HG02884 (cell line): ENCODE data around the gene ANK3.

Experiments used
- ATAC-seq: cut with Tn5 transposase; IDR thresholded peaks from one replicate; pipeline ENCODE4 v1.9.1; 2021; ENCODE audit warnings: mild to moderate bottlenecking, moderate library complexity; ENCODE audit not compliant: unreplicated experiment

Gene ANK3

DNA sequence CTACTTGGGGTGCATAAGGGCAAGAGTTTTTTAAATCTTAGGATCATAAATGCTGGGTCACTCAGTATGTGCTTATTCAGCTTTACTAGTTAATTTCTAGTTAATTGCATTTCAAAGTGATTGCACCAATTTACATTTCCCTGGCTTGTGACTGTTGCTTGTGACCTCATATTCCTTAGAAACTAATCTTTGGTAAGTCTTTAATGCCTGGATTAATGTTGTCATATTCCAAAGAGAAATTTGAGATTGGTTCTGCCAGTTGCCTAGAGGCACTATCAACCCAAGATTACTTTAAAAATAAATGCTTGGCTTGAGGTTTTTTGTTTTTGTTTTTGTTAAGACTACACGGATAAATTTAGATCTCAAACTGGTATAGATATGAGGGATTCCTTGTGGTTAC lies 103.1 kb downstream of the ANK3 start:
- no peak for ATAC-seq

DNA sequence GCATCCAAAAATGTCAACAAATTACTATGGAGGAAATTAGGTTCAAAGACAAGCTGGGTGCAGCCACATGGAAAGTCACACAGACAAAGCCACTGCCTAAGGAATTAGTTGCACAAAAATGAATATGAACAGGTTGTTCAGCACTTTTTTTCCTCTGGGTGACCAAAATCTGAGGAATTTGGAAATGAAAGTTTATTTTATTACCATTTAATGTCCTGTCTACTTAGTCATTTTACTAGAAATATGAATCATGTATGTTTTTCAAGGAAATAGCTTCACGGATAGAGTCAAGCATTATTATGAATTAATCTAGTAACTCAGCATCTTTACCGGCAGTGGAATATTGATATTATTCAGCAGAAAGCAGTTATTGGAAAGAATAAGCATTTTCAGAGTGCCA lies 106.3 kb downstream of the ANK3 start:
- no peak for ATAC-seq

DNA sequence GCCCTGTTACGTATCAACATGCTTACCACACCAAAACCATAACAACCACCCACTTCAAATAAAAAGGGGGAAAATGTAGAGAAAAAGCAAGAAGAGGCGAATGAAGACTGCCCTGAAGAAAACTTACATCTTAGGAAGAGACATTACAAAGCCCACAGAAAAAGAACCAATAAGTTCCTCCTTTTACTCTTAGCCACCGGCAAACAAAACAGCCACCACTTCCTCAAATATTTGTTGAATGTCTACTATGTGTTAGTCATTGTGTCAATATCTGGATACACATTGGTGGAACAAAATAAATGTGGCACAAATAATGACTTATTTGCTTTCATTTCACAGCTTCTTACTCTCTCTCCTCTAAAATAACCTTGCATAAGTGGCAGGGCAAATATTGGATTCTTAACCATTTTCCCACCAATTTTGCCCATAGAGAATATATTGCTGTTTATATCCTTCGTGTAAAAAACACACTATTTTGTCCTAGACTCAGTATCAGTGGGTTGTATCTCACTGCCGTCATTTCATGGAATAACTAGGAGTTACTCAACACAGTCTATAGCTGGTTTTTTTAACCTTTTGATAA lies 106.8 kb downstream of the ANK3 start:
- no peak for ATAC-seq

DNA sequence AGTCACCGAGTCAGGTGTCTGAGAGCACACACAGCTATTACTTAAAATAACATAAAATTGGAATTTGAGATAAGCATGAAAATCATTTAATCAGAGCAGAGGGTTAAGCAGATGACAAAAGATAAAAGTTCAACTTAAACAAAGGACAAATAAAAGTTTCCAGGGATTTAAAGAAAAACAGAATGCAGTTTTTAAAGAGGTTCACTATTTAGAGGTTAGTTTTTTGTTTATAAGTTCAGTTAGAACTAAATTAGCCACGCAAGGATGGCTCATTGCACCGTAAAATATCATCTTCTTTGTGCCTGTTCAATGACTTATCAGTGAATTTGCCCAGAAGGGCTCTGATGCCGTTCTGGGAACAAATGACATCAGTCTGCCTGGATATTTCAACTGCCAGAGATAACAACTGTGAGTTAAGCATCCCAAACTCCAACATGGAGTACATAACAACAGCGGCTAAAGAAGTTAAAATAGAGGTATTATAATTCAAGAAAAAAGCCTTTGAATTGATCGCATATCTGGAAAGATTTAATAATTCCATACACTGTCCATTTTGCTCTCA lies 107.8 kb downstream of the ANK3 start:
- no peak for ATAC-seq

DNA sequence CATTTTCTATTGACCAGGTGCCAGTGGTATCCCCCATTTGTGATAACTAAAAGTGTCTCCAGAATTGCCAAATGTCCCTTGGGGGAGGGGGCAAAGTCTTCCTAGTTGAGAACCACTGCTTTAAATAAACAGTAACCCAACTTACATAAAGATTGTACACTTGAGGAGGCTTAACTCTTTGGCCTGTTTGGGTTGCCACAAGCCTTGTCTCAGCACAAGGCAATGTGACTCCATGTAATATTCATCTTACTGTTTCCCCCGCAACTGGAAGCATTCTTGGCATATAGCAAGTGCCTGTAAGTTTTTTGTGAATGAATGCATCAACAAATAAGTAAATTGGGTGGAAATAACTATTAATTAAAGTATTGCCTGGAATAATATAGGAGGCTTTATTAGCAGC lies 108.3 kb downstream of the ANK3 start:
- ATAC-seq, result no peak

DNA sequence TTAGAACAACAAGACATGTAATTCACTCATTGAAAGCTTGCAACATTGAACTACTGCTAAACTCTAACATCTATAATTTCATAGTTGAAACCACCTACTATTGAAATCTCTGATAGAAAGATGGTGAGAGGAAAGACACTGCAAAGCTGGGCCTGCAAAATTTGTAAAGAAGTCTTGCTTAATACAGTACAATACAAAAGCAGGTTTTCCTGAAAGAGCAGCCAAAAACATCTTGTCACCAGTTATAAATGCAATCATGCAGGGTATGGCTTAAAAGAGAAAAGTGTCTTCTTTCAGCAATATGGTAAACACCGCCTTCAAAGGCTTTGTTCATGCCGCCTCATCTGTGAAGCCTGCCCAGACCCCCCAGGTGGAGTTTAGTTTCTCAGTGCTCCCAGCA lies 109.2 kb downstream of the ANK3 start:
- ATAC-seq, result no peak

DNA sequence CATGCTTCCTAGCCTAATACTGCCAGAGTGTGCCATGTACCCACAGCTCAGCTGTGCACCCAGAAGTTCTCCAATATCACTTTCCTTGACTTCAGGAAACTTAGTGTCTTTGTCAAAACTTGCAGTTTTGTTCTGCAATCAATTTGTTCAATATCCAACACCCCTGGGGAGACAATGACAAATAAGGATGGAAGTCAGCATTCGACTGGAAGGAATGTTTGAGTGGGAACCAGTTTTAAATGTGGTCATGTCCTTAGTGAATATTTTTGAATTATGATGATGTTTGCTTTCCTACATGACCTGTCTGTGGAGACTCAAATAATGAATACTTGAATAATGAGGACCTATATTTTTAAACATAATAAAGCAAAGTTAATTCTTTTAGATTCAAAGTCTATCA lies 112.0 kb downstream of the ANK3 start:
- ATAC-seq, result no peak

DNA sequence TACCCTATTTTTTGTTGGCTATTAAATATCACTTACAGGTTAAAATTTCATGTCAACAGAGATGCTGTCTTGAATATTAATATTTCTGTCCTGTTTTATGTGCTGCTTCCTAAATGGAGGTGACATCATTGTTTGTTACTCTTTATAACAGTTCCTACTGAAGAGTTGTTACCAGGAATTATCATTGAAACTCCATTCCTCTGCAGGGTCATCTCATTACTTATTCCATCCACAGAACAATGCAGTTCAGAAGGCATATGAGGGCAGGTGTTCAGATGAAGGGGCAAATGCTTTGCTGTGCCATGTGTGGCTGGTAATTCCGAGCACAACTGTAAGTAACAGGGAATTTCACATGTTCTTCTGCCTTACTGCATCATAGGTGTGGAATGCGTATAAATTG lies 113.4 kb downstream of the ANK3 start:
- ATAC-seq, result no peak

DNA sequence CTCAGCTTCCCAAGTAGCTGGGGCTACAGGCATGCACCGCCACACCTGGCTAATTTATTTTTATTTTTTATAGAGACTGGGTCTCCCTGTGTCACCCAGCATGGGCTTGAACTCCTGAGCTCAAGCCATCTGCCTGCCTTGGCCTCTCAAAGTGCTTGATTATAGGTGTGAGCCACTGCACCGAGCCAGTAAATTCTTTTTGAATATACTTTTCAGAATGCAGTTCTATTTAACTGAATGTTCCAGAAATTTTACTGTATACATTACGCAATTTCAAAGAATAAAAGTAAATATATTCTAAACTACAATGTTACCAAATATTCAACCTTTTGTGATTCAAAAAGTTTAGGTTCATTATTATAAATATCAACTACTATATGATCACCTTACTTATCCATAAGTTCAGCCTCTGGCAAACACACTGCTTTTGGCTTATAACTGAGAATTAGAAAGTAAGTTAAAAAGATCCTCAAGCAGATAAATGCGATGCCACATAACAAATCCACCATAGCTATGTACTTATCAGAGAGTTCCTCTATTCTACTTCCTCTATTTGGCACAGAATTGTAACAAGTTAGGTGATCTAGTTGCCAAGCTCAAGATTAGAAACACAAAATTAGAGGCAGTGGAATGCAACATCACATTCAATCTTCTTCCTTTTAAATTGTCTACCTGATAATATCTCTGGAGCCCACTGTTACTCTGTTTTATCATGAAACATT lies 118.2 kb downstream of the ANK3 start:
- no peak for ATAC-seq

DNA sequence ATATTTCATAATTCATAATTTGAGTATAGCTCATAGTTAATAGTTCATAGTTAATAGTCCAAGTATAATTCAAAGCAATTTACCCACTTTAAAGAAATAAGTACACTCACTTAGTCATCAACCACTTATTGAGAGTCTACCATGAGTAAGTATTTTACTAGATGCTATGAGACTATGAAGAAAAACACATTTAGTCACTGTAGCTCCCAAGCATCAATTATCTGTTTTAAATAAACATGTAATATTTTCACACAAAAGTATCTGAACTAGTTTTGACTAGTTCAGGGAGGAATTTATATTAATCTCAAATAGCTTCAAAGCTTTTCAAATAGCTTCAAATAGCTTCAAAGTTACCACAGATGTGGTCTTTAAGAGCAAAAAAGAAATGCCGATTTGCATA lies 119.2 kb downstream of the ANK3 start:
- ATAC-seq, result no peak

DNA sequence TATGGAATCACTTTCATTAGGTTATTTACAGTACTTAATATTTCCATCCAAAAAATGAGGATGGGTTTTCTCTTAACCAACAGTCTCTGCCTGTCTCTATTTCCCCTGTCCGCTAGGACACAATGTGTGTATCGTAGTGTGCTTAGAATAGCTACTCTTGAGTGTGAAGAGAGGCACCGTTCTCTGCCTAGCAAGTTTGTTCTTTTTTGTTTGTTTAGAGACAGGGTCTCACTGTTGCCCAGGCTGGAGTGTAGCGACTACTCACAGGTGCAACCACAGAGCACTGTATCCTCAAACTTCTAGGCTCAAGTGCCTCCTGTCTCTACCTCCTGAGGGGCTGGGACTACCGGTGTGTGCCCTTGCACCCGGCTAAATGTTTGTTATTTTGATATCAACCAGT lies 121.9 kb downstream of the ANK3 start:
- no peak for ATAC-seq

DNA sequence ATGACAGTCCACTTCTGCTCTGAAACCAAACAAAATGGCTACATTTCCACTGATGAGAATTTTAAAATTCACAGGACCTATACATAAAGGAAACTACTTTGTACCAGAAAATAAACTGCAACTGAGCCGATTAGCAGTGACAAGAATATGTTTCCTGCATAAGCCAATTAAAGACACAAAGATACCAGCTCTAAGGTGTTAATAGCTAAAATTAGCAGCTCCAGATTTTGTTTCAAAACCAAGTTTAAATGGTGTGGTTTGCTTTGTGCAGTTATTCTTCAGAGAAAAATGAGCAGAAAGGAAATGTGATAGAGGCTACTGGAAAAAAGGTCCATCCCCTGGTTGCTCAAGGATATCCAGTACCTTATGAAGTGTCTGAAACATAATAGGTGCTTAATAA lies 123.2 kb downstream of the ANK3 start:
- ATAC-seq, result no peak

DNA sequence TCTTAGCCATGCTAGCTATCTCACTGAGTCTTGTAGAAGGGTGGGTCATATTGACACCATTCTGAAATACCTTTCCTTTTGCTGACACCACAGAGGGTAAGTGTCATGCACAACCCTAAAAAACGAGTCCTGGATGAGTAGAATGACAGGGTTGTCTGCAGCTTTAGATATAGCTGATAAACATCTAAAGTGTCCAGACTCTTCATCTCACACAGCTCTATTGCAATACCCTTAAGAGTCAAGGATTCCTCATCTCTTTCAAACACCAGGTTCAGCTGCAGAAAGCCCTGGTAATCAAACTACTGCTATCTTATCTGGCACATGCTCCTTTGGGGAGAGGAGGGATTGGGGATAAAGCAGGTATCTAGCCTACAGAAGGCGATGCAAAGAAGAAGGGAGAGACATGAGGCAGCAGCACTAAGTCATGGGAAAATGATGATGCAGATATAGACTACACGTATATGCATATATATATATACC lies 127.0 kb downstream of the ANK3 start:
- no peak for ATAC-seq

DNA sequence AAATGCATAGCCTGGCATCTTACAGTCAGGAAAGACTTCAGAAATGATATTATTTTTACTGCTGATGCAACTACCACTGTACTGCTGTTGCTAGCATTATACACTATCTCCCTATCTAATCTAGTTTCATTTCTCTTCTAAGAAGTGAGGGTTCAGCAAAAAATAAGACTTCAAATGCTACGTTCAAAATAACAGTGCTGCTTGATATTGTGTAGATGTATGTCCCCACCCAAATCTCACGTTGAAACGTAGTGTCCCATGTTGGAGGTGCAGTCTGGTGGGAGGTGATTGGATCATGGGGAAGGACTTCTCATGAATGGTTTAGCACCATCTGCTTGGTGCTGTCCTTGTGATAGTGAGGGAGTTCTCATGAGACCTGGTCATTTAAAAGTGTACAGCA lies 129.4 kb downstream of the ANK3 start:
- ATAC-seq, result no peak

DNA sequence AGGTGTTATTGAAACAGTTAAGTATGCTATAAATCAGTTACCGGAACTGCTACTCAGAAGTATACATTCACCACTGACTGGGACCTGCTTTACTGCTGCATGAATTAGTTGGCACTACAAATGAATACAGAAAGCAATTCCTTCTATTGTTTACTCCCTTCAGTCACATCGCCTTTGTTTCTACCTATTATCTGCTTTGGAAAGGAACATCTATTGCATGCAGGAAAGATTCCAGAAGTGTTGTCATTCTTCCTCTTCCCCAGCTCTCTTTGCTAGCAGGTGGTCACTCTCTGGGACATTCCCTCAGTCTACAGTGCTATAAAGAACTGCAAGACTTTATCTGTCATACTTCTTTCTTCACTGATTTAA lies 131.3 kb downstream of the ANK3 start:
- ATAC-seq, result no peak

DNA sequence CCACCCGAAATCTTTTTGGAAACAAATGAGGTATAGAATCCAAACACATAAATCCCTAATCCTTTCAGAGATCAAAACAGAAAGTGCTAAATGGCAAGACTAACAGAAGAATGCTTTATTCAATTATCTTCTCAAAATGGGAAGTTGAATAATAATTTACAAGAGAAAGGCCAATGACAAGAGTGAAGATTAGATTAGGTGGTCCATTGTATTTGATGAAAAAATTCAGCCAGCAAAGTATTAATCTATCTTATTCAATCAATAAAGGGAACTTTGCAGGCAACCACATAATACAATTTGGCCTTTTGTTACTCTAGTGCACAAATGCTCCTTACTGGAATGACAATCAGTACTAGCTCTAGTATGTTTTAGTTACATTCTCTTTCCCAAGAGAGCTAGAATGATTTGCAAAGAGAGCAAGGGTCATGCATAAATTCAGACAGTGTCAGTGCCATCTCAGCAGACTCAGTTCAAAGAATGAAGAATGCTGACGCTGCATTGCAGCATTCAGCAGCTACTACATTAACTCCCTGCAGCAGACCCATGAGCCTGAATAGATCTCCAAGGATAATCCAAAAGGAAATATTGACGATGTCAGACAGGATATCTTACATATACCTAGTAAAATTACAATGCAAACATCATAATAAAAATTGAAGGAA lies 131.8 kb downstream of the ANK3 start:
- no peak for ATAC-seq

DNA sequence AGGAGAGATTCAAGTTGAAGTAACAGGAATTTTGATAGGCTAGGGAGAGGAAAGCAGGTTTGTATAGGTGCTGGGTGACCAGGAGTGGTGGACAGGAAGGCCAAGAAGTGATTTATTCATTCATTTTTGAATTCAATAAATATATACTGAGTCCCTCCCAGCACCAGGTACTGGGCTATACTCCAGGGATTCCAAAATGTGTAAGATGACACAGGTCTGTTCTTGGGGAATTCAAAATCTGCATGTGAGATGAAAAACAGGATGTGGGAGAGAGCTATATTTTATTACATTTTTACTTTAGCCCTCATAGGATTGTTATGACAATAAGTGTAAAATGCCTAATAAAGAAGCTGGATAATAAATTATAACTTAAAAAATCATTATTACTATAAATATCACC lies 134.9 kb downstream of the ANK3 start:
- no peak for ATAC-seq

DNA sequence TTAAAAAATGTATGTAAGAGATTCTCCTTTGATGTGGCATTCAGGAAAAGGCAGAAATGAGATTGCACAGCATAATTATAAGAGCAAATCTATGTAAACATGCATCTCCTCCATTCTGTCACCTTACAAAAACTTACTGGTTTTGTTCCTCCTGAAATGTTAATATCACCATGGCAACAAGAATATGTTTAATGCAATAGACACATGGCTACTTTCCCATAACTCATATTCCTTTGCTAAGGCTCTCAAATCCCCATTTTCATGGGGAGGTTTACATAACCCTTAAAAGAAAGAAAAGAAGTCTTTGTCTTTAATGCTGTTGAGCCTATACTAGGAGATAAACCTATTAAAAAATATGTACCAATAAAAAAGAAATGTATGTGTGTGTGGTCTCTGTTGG lies 136.2 kb downstream of the ANK3 start:
- no peak for ATAC-seq

DNA sequence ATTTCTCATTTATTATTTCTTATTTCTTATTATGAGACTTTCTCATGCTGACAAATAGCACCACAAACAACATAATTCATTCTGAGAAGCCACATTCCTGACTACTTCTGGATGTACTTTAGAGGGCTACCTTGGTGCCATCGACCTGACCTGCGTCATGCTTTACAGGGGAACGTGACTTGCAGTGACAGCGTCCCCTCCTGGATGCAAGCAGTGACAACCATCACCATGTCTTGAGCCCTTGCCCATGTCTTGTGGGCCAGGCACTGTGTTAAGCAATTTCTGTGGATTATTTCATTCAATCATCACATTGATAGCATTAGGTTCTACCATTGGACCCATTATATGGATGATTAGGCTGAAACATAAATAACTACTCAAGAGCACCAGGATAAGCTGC lies 137.0 kb downstream of the ANK3 start:
- ATAC-seq, result no peak

DNA sequence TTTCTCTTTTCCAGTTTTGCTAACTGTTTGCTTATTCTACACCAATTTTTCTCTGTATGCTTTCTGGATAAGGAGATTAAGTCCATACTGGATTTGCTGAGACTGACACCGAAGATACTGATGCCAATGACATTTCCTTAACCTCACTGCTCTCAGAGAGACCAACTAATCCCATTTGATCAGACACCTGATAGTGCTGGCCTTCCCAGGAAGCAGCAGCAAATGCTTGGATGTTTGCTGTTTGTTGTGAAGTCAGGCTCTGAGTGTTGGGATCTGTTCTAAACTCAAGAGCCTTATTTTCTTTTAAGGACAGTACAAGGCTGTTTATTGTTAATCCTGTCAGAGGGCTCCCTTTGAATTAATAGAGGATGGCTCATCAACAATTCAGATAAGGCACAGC lies 143.3 kb downstream of the ANK3 start:
- no peak for ATAC-seq

DNA sequence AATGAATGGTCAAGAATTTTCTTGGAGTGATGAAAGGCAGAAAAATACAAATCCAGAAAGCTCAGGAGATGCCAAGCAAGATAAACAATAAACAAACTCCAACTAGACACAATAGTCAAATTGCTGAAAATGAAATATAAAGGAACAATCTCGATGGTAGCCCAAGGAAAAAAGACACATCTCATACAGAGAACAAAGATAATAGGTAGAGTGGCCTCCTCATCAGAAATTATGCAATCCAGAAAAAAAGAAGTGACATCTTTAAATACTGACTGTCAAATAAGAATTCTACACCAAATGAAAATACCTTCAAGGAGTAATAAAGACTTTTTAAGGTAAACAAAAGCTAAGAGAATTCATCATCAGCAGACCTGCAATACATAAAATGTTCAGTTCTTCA lies 150.4 kb downstream of the ANK3 start:
- ATAC-seq, result no peak

DNA sequence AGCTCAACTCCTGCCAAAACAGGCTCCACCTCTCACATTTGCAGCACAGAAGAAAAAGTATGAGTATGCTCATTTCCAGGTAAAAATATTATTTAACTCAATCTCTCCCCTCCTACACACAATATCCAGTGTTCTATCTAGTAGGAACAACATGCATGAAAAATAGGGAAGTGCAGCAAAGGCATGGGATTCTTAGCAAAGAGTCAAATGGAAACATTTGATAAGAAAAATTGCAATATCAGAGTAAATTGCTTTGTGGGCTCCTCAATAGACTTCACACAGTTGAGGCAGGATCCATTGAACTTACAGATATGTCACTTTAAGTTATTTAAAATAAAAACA lies 150.9 kb downstream of the ANK3 start:
- no peak for ATAC-seq
